GM12875 (cell line): ENCODE results near the gene TARM1.

ENCODE experiments used
- H3K4me3 ChIP-seq: one replicate; pipeline ENCODE4 v1.5.1; 2011; ENCODE audit warnings: low read depth, low read length, control low read depth
- TF ChIP-seq, protein P1 (sequence below): IDR thresholded peaks from 2 replicates; pipeline ENCODE4 v1.5.1; 2011; ENCODE audit warnings: low read depth, mild to moderate bottlenecking, control low read depth, inconsistent platforms, low read length, moderate library complexity, borderline replicate concordance; ENCODE audit not compliant: insufficient read depth

Gene TARM1

DNA sequence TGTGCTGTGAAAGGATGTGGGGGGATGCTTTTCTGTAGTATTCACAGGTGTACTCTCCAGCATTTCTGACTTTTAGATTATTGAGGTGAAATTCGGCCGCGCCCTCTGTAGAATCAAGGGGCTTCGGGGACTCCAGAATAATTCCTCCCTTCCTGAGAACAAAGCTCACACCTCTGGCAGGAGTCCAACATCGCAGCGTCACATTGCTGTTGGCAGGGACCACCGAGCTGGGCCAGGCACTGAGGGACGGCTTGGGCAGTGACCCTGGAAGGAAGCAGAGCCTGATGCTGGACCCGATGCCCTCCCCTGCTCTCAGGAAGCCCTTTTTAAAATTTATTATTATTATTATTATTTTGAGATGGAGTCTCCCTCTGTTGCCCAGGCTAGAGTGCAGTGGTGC, 6.3 kb downstream of the TARM1 start:
- no peak overlapping the region for H3K4me3 ChIP-seq
- TF ChIP-seq, protein P1, sequence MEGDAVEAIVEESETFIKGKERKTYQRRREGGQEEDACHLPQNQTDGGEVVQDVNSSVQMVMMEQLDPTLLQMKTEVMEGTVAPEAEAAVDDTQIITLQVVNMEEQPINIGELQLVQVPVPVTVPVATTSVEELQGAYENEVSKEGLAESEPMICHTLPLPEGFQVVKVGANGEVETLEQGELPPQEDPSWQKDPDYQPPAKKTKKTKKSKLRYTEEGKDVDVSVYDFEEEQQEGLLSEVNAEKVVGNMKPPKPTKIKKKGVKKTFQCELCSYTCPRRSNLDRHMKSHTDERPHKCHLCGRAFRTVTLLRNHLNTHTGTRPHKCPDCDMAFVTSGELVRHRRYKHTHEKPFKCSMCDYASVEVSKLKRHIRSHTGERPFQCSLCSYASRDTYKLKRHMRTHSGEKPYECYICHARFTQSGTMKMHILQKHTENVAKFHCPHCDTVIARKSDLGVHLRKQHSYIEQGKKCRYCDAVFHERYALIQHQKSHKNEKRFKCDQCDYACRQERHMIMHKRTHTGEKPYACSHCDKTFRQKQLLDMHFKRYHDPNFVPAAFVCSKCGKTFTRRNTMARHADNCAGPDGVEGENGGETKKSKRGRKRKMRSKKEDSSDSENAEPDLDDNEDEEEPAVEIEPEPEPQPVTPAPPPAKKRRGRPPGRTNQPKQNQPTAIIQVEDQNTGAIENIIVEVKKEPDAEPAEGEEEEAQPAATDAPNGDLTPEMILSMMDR: no peak

DNA sequence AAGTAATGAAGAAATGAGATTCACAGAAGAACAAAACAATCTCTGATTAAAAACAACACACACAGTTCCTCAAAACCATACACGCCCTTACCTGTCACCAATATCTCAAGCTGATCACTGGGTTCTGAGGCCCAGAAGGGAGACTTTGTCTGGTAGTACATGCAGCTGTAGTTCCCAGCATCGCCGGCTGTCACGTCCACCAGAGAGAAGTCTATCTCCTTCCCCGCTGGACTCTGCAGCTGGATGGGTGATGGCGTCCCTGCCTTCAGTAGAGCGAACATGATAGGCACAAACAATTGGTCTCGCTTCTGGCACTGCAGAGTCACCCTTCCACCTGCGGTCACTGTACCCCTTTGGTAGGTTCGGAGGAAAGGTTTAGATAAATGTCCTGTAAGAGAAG, 7.3 kb downstream of the TARM1 start:
- TF ChIP-seq, protein P1: no peak

DNA sequence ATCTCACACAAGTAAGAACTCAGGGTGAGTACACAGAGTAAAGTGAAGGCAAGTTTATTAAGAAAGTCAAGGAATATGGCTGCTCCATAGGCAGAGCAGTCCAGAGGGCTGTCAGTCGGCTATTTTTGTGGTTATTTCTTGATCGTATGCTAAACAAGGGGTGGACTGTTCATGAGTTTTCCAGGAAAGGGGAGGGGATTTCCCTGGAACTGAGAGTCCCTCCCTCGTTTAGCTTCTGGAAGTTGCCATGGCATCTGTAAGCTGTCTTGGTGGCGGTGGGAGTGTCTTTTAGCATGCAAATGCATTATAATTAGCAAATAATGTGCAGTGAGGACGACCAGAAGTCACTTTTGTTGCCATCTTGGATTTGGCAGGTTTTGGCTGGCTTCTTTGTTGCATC, 11.7 kb downstream of the TARM1 start:
- TF ChIP-seq, protein P1: no peak
- H3K4me3 ChIP-seq: no peak overlapping the region

More for the DNA sequence above, 7.3 kb downstream of the TARM1 start:
- H3K4me3 ChIP-seq: no peak overlapping the region

GRCh38 chr19:54063350-54064116, 17.6 kb downstream of the TARM1 start, which contains the start of gene VSTM1:
Gene VSTM1 (minus strand): TSS chr19:54063897. CDS start chr19:54063777, 120 bp downstream.
- TF ChIP-seq, protein P1: no peak

GRCh38 chr19:54062643-54063042, 18.5 kb downstream of the TARM1 start:
- TF ChIP-seq, protein P1: no peak

More at GRCh38 chr19:54063350-54064116, 17.6 kb downstream of the TARM1 start, which contains the start of gene VSTM1:
- no peak within 1 kb of the TSS for H3K4me3 ChIP-seq

GRCh38 chr19:54047616-54048015, 33.5 kb downstream of the TARM1 start:
- TF ChIP-seq, protein P1: no peak
- H3K4me3 ChIP-seq: no peak overlapping the region

More at GRCh38 chr19:54062643-54063042, 18.5 kb downstream of the TARM1 start:
- no peak overlapping the region for H3K4me3 ChIP-seq

DNA sequence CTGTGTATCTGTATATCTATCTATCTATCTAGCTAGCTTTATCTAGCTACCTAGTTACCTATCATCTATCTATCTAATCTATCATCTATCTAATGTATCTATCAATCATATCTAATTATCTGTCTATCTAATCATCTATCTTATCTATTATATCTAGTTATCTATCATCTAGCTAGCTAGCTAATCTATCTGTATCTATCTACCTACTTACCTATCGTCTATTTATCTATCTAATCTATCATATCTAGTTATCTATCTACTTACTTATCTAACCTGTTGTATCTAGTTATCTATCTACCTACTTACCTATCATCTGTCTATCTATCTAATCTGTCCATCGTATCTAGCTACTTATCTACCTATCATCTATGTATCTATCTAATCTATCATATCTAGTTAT, 35.4 kb downstream of the TARM1 start:
- TF ChIP-seq, protein P1: no peak
- no peak overlapping the region for H3K4me3 ChIP-seq
